Transverse colon (tissue), 4 donors: ENCODE results near the gene PMP22.

Source experiments
- CTCF ChIP-seq, 5 experiments: fragments of 200-600 bp in 3 of 5; fragments of 450-650 bp in 2 of 5; sonication (generic) in 3 of 5; IDR thresholded peaks; 1 replicate in 2 of 5; 2 replicates in 3 of 5; pipeline ENCODE4 v1.5.1; 2016 to 2017; ENCODE audit warnings: antibody characterized with exemption in 5 of 5, inconsistent platforms in 3 of 5, mild to moderate bottlenecking in 2 of 5, moderate library complexity in 1 of 5
- POLR2AphosphoS5 ChIP-seq, 3 donors: sonication (generic); formaldehyde crosslinking; IDR thresholded peaks; one replicate each; pipeline ENCODE4 v1.6.1; 2016; ENCODE audit warnings: antibody characterized with exemption in 3 of 3

GRCh38 chr17:15257796-15258512 is 7.2 kb downstream of the PMP22 start:
- no peak for TF ChIP-seq CTCF (IDR thresholded peaks at IDR 0.05)
- no peak for TF ChIP-seq POLR2AphosphoS5 (IDR thresholded peaks at IDR 0.05)
